NCI-H526 treated with DMSO at 0.1 percent for 48 hours (cell line): ENCODE results near the gene BAZ2B.
A peak's percentile ranks its signal among the peaks of the same experiment; 100 is the strongest.
"Not testable (repeated sequence)": the region's sequence is repeated elsewhere in the genome, so short reads cannot be mapped to it uniquely, and the experiment has no call there.

Source experiments
- DNase-seq: peaks from one replicate; lab custom pipeline; 2025; lab: John Stamatoyannopoulos, UW

BAZ2B gene, protein sequence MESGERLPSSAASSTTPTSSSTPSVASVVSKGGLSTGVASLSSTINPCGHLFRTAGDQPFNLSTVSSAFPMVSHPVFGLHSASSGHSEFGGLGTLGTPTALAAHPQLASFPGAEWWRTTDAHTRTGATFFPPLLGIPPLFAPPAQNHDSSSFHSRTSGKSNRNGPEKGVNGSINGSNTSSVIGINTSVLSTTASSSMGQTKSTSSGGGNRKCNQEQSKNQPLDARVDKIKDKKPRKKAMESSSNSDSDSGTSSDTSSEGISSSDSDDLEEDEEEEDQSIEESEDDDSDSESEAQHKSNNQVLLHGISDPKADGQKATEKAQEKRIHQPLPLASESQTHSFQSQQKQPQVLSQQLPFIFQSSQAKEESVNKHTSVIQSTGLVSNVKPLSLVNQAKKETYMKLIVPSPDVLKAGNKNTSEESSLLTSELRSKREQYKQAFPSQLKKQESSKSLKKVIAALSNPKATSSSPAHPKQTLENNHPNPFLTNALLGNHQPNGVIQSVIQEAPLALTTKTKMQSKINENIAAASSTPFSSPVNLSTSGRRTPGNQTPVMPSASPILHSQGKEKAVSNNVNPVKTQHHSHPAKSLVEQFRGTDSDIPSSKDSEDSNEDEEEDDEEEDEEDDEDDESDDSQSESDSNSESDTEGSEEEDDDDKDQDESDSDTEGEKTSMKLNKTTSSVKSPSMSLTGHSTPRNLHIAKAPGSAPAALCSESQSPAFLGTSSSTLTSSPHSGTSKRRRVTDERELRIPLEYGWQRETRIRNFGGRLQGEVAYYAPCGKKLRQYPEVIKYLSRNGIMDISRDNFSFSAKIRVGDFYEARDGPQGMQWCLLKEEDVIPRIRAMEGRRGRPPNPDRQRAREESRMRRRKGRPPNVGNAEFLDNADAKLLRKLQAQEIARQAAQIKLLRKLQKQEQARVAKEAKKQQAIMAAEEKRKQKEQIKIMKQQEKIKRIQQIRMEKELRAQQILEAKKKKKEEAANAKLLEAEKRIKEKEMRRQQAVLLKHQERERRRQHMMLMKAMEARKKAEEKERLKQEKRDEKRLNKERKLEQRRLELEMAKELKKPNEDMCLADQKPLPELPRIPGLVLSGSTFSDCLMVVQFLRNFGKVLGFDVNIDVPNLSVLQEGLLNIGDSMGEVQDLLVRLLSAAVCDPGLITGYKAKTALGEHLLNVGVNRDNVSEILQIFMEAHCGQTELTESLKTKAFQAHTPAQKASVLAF (N-terminal part only)

DNA sequence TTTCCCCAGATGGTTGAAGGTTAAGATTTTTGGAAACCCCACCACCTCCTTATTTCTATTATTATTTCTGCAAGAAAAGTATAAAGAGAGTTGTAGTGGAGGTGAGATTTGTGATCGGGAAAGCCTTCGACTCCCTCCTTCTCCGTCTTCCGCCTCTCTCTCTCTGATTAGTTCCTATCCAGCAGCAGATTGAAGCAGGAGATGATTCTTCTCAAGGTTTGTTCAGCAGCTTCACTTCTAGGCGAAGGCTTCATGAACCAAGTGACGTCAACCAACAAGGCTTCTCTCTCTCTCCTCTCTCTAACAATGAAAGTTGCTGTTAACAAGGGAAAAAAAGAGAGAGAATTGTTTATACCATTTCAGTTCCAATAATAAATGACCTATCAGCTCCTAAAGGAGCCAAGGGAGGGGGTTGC is at the start of gene BAZ2B:
TSS of gene BAZ2B (minus strand) at position 263 of the 416 bp plus-strand sequence. CDS start 137,829 bp downstream, outside the sequence.
- DNase-seq, result peak; percentile 57

DNA sequence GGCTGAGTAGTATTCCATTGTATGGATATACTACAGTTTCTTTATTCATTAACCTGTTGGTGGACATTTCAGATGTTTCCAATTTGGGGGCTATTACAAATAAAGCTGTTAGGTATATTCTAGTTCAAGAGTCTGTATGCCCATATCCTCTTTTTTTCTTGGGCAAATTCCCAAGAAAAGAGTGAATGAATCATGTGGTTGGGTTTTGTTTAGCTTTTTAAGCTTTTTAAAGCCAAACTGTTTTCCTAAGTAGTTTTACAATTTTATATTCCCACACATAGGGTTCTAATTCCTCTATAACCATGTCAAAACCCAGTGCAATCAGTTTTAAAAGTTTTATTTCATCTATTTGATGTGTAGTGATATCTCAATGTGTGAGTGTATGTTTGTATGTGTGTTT is 44.9 kb upstream of the BAZ2B start:
- DNase-seq, result no peak

DNA sequence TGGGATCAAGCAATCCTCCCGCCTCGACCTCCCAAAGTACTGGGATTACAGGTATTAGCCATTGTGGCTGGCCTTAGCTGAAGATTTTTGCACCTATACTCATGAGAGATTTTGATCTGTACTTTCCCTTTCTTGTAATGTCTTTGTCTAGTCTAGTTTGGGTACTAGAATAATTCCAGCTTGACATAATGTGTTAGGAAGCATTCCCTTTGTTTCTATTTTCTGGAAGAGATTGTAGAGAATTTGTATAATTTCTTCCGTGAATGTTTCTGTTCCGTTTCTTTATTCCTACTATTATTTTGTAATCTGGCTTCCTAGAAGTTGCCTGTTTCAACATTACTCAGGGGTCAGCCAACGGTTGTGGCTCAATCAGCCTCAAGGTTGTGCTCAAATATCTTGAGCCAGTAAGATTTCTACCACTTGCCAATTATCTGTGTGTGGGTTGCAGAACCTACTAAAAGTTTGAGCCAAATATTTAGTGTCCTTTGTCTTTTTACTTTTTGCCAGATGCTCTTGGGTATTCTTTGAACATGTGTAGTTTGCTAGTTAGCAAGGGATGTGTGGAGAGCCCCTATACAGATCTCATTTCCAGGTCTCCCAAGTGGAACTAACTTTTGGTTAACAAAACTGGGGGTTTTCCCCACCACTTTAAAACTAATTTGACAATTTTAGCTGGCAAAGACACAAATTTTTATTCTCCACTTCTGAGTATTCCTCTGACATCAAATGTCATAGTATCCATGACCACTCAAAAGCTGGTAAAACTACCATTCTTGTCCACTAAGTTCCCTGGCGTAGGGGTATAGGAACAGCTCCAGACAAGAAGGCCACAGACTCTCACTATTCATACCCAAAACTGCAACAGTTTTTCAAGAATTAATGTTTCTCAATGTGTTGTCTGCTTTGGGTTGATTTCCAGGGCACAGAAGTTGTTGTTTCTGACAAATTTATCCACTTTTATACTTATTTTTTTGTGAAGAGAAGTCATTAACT is 42.8 kb upstream of the BAZ2B start:
- no peak for DNase-seq

DNA sequence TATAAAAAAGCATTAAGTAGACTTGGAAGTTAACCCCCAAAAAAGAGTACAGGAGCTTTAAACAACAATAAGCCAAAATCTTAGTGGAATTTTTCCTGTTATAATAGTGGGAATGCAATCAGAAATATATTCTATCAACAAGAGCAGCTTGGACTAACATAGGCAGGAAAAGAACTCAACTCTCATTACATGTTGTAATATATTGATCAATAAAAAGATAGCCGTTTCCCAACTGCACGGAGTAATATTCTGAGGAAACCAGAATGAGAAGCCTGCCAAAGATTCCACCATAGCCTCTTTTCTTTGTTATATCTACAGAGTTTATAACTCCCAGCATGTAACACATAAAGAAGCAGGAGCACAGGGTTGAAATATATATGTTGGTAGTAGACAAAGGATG is 37.6 kb upstream of the BAZ2B start:
- no peak for DNase-seq

DNA sequence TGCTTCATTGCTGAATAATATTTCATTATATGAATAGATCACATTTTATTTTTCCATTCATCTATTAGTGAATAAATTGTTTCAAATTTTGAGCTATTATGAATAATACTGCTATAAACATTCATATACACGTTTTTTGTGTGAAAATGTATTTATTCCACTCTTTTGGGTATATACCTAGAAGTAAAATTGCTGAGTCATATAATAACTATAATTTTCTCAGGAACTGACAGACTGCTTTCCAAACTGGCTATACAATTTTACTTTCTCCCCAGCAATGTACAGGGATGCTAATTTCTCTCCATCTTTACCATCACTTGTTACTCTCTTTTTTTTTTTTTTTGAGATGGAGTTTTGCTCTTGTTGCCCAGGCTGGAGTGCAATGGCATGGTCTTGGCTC is 35.5 kb upstream of the BAZ2B start:
- DNase-seq, result no peak

DNA sequence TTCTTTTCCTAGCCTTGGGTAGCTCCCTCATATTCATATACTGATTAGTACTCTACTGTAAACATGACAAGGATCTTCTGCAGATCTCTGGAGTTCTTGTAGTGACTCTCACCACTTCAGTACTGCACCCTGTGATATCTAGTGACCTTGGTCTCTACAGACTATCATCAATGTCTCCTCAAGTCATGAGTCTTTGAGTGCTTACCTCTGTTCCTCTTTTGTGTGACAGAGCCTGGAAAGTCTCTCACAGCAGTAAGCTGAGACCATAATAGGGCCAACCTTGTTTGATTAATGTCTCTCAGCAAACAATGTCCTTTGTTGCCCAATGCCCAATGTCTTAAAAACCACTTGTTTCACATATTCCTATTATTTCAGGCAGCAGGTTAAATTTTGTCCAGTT is 34.2 kb upstream of the BAZ2B start:
- no peak for DNase-seq

DNA sequence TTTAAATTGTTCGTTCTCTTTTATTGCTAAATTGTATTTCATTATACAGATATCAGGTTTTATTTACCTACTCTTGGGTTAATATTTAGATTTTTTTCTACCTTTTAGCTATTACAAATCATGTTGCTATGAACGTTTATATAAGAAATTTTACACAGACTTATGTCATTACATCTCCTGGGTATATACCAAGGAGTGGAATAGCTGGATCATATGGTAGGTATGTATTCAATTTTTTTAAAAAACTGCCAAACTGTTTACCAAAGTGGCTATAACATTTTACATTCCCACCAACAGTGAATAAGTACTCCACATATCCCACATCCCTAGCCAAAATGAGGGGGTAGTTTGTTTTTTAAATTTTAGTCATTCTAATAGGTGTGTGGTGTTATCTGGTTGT is 32.3 kb upstream of the BAZ2B start:
- DNase-seq, result no peak

DNA sequence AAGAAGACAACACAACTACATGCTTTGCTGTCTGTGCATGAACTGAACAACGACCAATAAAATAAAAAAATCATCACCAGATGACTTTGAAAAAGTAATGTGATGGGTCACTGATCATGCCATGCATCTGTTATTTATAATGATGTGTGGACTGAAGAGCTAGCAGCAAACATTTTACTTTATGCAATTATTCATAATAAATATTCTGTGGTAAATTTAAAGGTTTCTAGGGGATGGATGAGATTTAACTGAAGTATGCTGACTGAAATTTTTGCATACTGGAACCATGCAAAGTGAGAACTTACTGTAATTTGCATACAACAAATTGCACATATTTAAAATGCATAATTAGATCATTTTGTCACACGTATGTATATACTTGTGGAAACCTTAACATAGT is 31.3 kb upstream of the BAZ2B start:
- peak; percentile 12 for DNase-seq

DNA sequence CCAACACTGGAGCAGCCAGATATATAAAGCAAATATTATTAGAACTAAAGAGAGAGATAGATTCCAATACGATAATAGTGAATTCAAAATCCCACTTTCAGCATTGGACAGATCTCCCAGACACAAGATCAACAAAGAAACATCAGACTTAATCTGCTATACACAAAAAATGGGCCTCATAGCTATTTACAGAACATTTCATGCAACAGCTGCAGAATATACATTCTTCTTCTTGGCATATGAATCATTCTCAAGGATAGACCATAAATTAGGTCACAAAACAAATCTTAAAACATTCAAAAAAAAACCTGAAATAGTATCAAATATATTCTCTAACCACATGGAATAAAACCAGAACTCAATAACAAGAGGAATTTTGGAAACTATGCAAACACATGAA is 23.8 kb upstream of the BAZ2B start:
- no peak for DNase-seq

DNA sequence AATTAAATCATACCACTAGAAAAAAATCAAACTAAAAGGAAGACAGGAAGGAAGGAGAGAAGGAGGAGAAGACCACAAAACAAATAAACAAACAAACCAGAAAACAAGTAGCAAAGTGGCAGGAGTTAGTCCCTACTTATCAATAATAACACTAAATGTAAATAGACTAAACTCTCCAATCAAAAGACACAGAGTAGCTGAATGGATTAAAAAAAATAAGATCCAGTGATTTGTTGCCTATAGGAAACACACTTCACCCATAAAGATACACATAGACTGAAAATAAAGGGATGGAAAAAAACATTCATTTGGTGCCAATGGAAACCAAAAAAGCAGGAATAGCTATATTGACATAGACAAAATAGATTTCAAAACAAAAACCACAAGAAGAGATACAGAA is 23.4 kb upstream of the BAZ2B start:
- no peak for DNase-seq

DNA sequence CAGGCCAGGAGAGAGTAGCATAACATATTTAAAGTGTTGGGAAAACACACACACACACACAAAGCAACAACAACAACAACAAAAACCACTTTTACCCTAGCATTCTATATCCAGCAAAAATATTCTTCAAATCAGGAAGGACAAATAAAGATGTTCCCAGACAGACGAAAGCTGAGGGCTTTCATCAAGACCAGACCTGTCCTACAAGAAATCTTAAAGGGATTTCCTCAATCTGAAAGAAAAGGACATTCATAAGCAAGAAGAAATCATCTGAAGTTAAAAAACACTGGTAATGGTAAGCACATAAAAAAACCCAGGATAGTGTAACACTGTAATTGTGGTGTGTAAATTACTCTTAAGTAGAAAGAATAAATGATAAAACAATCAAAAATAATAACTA is 22.7 kb upstream of the BAZ2B start:
- no peak for DNase-seq

DNA sequence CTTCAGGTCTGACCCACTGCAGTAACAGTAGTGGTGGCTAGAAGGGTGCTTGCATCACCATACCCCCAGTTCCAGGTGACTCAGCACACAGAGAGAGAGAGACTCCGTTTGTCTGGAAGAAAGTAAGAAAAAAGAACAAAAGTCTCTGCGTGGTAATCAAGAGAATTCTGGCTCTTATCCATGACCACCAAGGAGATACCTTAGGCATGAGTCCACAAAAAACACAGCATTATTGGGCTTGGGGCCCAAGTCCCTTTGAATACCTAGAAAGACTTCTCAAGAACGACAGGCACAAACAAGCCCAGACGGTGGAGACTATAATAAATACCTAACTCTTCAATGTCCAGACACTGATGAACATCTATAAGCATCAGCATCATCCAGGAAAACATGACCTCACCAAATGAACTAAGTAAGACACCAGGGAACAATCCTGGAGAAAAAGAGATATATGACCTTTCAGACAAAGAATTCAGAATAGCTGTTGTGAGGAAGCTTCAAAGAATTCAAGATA is 21.7 kb upstream of the BAZ2B start:
- DNase-seq, result no peak

DNA sequence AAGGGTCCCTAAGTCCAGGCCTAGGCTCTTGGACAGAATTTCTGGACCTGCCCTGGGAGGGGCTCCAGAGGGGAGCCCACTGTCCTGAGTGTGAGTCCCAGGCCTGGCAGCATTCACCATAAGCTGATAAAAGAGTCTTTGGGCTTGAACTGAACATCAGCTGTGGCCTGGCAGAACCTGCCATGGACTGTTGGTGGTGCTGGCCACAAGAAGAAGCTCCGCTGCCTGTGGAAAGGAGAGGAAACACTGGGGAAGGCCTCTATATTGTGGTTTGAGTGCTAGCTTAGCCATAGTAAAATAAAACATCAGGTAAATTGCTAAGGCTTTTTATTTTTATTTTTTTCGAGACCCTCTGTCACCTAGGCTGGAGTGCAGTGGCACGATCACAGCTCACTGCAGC is 20.9 kb upstream of the BAZ2B start:
- no peak for DNase-seq

DNA sequence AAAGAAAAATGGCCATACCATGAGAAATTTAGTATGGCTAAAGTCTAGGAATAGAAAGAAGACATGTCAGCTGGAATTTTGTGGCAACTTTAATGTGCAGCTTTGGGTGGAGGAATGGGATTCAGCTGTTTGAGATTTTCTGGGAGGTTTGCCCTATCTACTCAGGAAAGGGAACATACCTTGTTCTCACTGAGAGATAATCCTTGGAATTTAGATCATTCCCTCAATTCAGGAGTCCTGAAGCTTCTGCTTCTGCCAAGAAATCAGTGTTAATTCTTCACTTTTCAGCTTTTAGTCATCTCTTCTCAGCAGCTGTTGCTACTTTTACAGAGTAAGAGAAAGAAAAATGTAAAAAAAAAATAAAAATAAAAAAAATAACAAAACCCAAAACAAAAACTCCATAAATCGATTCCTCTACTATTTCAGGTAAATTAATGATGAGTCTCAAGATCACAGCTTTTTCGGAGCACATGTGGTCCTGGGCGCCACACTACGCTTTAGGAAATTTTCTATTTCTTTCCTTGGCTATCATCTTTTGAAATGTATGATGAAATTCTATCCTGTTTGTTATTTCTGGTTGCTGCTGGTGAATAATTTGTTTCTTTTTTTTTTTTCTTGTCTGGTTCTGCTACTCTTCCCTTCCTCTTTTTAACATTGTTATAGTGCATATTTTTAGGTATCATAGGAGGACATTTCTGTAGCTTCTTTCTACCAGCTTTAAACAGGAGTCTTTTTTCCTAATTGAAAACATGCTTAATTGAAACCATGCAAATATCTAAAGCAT is 18.9 kb upstream of the BAZ2B start:
- DNase-seq, result no peak

DNA sequence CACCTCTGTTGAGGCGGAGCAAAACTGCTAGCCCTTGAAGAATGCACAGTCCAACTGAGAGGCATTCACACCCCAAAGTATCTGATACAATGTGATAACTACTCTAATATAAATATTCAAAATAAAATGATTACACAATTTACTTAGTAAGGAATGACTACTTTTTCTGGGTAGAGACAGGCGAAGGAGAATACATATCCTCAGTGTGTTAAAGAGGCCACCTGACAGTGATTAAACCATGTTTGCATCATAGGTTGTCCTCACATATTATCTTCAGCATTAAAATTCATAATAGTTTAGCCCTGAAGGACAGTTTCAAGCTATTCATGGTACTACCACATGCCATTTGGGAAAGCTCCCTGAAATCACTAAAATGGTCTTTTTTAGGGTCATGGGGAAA is 16.9 kb upstream of the BAZ2B start:
- DNase-seq, result no peak

DNA sequence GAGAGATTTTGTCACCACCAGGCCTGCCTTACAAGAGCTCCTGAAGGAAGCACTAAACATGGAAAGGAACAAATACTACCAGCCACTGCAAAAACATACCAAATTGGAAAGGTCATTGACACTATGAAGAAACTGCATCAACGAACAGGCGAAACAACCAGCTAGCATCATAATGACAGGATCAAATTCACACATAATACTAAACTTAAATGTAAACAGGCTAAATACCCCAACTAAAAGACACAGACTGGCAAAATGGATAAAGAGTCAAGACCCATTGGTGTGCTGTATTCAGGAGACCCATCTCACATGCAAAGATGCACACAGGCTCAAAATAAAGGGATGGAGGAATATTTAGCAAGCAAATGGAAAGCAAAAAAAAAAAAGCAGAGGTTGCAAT is 9.3 kb upstream of the BAZ2B start:
- DNase-seq, result not testable (repeated sequence)

DNA sequence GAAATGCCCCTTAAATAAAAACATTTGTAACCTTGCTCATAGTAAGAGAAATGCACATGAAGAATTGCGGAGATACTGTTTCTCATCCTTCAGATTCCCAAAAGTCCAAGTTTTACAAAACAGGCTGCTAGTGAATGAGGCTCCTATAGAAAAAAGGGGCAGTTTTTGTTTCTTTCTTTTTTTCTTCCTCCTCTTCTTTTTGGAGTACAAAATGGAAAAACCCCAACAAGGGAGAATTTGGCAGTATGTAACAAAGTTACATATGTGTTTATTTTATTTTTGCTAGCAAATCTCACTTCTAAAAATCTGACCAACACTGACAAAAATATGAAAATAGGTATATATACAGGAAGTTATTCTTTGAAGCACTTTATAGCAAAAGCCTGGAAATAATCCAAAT is 7.1 kb upstream of the BAZ2B start:
- no peak for DNase-seq

DNA sequence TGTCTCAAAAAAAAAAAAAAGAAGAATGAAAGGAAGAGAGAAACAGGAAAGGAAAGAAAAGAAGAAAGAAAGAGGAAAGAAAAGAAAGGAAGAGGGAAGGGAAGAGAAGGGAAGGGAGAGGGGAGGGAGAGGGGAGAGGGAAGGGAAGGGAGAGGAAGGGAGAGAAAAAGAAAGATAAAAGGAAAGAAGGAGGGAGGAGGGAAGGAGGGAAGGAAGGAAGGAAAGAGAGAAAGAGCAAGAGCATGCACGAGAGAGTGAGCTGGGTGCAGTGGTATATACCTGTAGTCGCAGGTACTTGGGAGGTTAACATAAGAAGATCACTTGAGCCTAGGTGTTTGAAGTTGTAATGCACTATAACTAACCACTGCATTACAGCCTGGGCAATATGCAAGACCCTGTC is 6.6 kb upstream of the BAZ2B start:
- no peak for DNase-seq

DNA sequence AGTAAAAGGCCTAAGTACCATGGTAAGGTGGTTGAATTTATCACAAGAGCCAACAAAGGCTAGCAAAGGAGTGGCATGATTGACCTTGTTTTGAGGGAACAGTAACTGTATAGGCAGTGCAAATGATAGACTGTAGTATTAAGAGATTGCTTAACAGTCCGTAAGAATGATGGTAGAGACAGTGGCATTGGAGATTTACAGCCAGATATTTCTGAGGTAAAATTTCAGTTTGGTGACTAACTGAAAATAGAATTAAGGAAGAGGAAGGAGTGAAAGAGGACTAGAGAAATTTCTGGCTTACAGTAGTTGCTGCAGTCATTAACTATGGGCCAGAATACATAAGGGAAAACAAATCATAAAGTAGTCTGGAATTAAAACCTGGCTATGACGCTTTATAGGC is 4.4 kb upstream of the BAZ2B start:
- DNase-seq, result no peak

DNA sequence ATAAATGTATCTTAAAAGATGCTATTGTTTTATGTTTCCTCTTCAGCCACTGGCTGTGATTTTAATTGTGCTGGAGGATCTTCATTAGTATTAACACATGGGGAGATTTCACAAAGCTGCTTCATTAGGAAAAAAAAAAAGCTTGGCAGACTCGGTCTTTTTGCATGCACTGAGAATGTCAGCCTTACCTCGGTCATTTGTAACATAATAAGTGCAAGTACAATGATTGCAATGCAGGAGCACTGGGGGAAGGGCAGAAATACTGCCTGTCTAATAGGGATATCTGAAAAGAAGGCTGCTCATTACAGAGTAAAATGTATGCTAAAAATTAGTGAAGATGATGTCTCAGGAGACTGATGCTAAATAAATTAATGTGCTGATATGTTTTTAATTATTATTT is 1.3 kb upstream of the BAZ2B start:
- DNase-seq, result peak; percentile 60
